ENCODE results near the gene SAYSD1.

SAYSD1 gene

DNA sequence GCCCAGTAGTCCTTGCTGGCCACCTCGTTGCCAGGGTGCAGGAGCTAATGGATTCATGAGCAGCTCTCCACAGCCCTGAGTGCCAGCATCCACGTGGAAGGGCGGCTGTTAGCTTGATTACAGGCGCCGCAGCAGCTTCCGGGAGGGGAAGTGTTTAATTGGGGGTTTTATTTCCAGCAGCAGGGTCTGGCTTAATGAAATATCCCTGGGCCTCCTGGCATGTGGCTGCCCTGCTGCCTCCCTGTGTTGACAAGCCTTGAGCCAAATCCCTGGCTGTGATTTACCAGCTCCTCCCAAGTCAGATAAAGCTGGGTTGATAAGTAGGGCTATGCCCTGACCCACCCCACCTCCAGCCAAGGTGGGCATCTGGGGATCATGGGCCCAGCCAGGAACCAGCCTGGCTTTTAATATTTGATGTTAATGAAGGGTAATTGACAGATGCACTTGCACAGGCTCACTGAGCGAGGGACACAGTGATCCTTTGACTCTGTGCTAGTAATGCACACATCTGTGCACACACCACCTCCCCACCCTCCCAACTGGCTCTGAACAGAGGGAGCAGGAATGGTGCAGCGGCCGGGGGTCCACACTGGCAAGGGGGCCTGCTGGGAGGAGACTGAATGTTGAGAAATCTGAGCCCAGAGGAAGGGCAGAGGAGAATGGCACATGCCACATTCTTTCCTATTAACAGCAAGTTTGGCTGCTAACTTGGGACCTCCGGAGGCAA is 52.8 kb downstream of the SAYSD1 start:
- H3K4me1 ChIP-seq (ENCODE audit: low read length): no peaks in the 10 kb centered on the region
- DNase-seq: no peak
- no peak overlapping the region for H3K4me2 ChIP-seq (ENCODE audit: low read depth, low read length)
- no peaks in the 10 kb centered on the region for H3F3A ChIP-seq (ENCODE audit: insufficient read depth, low read length)
- H3K9me3 ChIP-seq (replicated peaks; ENCODE audit: insufficient read depth, low read length): no peaks in the 10 kb centered on the region
- H2AFZ ChIP-seq (ENCODE audit: low read length): no peak overlapping the region
- H3K36me3 ChIP-seq (replicated peaks; ENCODE audit: insufficient read depth, low read length): no peaks in the 10 kb centered on the region
- no peak overlapping the region for H3K27ac ChIP-seq (ENCODE audit: low read length)
- TF ChIP-seq, protein P1, sequence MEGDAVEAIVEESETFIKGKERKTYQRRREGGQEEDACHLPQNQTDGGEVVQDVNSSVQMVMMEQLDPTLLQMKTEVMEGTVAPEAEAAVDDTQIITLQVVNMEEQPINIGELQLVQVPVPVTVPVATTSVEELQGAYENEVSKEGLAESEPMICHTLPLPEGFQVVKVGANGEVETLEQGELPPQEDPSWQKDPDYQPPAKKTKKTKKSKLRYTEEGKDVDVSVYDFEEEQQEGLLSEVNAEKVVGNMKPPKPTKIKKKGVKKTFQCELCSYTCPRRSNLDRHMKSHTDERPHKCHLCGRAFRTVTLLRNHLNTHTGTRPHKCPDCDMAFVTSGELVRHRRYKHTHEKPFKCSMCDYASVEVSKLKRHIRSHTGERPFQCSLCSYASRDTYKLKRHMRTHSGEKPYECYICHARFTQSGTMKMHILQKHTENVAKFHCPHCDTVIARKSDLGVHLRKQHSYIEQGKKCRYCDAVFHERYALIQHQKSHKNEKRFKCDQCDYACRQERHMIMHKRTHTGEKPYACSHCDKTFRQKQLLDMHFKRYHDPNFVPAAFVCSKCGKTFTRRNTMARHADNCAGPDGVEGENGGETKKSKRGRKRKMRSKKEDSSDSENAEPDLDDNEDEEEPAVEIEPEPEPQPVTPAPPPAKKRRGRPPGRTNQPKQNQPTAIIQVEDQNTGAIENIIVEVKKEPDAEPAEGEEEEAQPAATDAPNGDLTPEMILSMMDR (IDR thresholded peaks at IDR 0.05; ENCODE audit: low read length): no peak
- TF ChIP-seq EZH2phosphoT487 (IDR thresholded peaks at IDR 0.05; ENCODE audit: low read length): no peak
- H3K4me3 ChIP-seq (ENCODE audit: low read length): no peak overlapping the region
- H3K27me3 ChIP-seq (replicated peaks; ENCODE audit: insufficient read depth, low read length): no peaks in the 10 kb centered on the region
- H3K9ac ChIP-seq (ENCODE audit: low read length): no peak overlapping the region
- no peaks in the 10 kb centered on the region for H3K9me2 ChIP-seq (replicated peaks; ENCODE audit: insufficient read depth, low read length)
- H3K79me2 ChIP-seq (ENCODE audit: low read length): no peaks in the 10 kb centered on the region
- no peaks in the 10 kb centered on the region for H4K20me1 ChIP-seq (ENCODE audit: insufficient read depth, low read length)

DNA sequence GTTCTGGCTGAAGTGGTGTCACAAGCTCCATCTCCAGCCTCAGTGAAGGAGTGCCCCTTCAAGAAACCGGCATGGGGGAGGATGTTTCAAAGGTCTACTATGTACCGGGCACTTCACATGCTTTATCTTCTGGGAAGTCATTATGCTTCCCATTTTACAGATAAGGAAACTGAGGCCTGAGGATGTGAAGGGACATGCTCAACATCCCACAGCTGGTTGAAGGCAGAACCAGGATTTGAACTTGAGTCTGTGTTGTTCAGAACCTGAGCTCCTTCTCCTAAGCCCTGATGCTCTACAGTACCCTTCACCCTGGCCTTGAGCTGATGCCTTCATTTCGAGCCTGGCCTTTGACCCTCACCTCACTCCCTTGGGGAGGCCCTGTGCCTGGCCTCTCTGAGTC is 53.4 kb downstream of the SAYSD1 start:
- H3K4me1 ChIP-seq (ENCODE audit: low read length): no peaks in the 10 kb centered on the region
- TF ChIP-seq, protein P1 (IDR thresholded peaks at IDR 0.05; ENCODE audit: low read length): no peak
- TF ChIP-seq EZH2 (optimal IDR thresholded peaks at IDR 0.05; ENCODE audit: low read depth, low read length): no peak
- TF ChIP-seq EZH2phosphoT487 (IDR thresholded peaks at IDR 0.05; ENCODE audit: low read length): no peak
- no peak overlapping the region for H3K9ac ChIP-seq (ENCODE audit: low read length)
- H3K79me2 ChIP-seq (ENCODE audit: low read length): no peaks in the 10 kb centered on the region
- no peak overlapping the region for H3K27ac ChIP-seq (ENCODE audit: low read length)
- H2AFZ ChIP-seq (ENCODE audit: low read length): no peak overlapping the region
- H3K9me3 ChIP-seq (replicated peaks; ENCODE audit: insufficient read depth, low read length): no peaks in the 10 kb centered on the region
- H3K4me3 ChIP-seq (ENCODE audit: low read length): no peak overlapping the region
- H3K9me2 ChIP-seq (replicated peaks; ENCODE audit: insufficient read depth, low read length): no peaks in the 10 kb centered on the region
- H3F3A ChIP-seq (ENCODE audit: insufficient read depth, low read length): no peaks in the 10 kb centered on the region
- no peaks in the 10 kb centered on the region for H4K20me1 ChIP-seq (ENCODE audit: insufficient read depth, low read length)
- H3K36me3 ChIP-seq (replicated peaks; ENCODE audit: insufficient read depth, low read length): no peaks in the 10 kb centered on the region
- no peak overlapping the region for H3K4me2 ChIP-seq (ENCODE audit: low read depth, low read length)
- H3K27me3 ChIP-seq (replicated peaks; ENCODE audit: insufficient read depth, low read length): no peaks in the 10 kb centered on the region
- no peak for DNase-seq

DNA sequence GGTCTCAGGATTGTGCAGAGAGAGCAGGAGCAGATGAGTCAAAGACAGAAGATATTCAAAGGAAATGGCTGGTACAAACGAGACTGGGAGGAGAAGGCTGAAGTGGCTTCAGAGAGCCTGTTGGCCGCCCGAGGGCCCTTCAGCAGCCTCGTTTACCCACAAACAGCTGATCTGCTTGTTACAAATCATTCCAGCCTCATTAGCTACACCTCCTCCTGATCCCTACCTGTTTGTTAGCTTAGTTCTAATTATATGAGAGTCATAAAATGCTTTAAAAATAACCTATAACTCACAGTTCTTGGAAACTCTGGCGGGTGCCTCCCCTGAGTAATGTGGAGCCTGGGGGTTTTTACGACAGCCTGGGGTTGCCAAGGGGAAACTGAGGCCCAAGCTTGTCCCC is 53.8 kb downstream of the SAYSD1 start:
- H3K9me2 ChIP-seq (replicated peaks; ENCODE audit: insufficient read depth, low read length): no peaks in the 10 kb centered on the region
- no peak for TF ChIP-seq EZH2 (optimal IDR thresholded peaks at IDR 0.05; ENCODE audit: low read depth, low read length)
- no peak for TF ChIP-seq EZH2phosphoT487 (IDR thresholded peaks at IDR 0.05; ENCODE audit: low read length)
- TF ChIP-seq, protein P1 (IDR thresholded peaks at IDR 0.05; ENCODE audit: low read length): no peak
- no peaks in the 10 kb centered on the region for H3K9me3 ChIP-seq (replicated peaks; ENCODE audit: insufficient read depth, low read length)
- H2AFZ ChIP-seq (ENCODE audit: low read length): no peak overlapping the region
- no peaks in the 10 kb centered on the region for H3F3A ChIP-seq (ENCODE audit: insufficient read depth, low read length)
- no peak overlapping the region for H3K27ac ChIP-seq (ENCODE audit: low read length)
- H3K4me3 ChIP-seq (ENCODE audit: low read length): no peak overlapping the region
- no peaks in the 10 kb centered on the region for H3K4me1 ChIP-seq (ENCODE audit: low read length)
- H3K79me2 ChIP-seq (ENCODE audit: low read length): no peaks in the 10 kb centered on the region
- H3K27me3 ChIP-seq (replicated peaks; ENCODE audit: insufficient read depth, low read length): no peaks in the 10 kb centered on the region
- DNase-seq: no peak
- no peak overlapping the region for H3K9ac ChIP-seq (ENCODE audit: low read length)
- no peaks in the 10 kb centered on the region for H3K36me3 ChIP-seq (replicated peaks; ENCODE audit: insufficient read depth, low read length)
- H3K4me2 ChIP-seq (ENCODE audit: low read depth, low read length): no peak overlapping the region
- no peaks in the 10 kb centered on the region for H4K20me1 ChIP-seq (ENCODE audit: insufficient read depth, low read length)
